GM20000 (cell line): ENCODE data around the gene ALDH9A1.

Source experiments
- DNase-seq: peaks from one replicate; pipeline ENCODE4 v3.0.0; 2012; ENCODE audit warnings: low spot score
- TF ChIP-seq, protein P1 (sequence below): IDR thresholded peaks from 2 replicates; pipeline ENCODE4 v1.5.1; 2012; ENCODE audit warnings: mild to moderate bottlenecking, control low read depth; ENCODE audit errors: extremely low read depth, missing control alignments

ALDH9A1 gene

DNA sequence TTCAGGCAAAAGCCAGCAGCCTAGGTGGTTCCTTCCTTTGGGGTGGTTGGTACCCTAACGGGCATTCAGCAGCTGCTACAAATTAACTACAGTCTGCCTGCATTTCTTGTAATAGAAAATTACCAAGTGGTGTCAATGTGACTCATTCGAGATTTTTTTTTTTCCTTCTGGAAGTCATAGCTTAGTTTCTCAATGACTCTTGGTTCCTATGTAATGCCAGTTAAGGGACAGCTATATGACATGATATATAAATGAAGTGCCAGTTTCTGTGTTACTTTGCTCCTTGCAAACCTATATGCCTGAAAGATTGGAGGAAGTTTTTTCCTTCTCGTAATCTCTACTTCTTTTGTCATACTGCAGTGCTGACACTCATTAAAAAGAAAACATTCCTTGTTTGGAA lies 64.7 kb downstream of the ALDH9A1 start:
- TF ChIP-seq, protein P1, sequence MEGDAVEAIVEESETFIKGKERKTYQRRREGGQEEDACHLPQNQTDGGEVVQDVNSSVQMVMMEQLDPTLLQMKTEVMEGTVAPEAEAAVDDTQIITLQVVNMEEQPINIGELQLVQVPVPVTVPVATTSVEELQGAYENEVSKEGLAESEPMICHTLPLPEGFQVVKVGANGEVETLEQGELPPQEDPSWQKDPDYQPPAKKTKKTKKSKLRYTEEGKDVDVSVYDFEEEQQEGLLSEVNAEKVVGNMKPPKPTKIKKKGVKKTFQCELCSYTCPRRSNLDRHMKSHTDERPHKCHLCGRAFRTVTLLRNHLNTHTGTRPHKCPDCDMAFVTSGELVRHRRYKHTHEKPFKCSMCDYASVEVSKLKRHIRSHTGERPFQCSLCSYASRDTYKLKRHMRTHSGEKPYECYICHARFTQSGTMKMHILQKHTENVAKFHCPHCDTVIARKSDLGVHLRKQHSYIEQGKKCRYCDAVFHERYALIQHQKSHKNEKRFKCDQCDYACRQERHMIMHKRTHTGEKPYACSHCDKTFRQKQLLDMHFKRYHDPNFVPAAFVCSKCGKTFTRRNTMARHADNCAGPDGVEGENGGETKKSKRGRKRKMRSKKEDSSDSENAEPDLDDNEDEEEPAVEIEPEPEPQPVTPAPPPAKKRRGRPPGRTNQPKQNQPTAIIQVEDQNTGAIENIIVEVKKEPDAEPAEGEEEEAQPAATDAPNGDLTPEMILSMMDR: no peak
- no peak for DNase-seq

GRCh38 chr1:165632491-165632890 lies 65.9 kb downstream of the ALDH9A1 start:
- TF ChIP-seq, protein P1: no peak
- no peak for DNase-seq

DNA sequence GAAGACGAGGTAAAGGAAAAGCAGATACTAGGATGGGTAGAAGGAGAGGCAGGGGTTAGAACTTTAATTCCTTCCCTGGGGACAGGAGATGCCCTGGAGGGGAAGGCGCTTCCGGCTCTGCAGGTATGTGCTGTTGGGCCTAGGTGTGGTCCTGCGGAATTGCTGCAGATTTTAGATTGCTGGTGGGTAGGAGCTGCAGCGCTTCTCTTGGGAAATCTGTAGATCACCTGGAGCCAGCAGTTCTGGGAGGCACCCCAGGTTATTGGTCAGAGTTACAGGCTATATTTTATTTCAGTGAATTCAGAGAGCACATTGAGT lies 66.3 kb downstream of the ALDH9A1 start:
- DNase-seq: no peak
- TF ChIP-seq, protein P1: no peak

- TF ChIP-seq, protein P1: no peak
- peak; percentile 32 for DNase-seq
Measured at GRCh38 chr1:165631342-165632151, 66.8 kb downstream of the ALDH9A1 start.

DNA sequence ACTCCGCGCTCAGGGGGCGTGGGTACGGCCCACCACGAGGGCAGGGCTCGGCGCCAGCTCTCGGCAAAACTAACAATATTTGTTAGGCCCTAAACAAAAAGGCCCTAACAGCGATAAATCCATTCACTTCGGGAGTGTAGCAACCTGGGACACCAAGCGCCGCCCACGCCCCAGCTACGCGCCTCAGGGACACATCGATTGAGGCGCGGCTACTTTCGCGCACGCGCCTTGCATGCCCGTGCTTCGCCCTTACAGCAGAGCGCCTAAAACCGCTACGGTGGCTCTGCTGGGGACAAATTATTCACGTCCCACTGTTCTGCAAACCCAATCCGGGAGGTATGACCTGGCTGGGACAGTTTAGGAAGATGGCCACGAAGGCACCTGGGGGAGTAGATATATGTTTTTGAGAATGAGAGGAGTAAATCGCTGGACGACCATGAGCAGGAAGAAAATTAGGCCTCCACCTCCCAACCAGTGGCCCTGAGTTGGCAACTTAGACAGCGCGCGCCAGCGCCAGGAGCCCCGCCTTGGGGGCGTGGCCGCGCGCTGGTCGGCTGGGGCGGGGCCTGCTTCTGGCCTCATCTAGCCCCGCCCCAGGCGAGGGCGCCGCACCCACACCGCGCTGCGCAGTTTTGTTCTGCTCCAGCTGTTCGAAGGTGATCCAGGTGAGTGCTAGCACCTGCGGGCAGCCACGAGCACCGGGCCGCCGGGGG lies 67.6 kb downstream of the ALDH9A1 start, which contains the start of gene MGST3:
MGST3 (plus strand) TSS at position 606 of the 713 bp plus-strand sequence. CDS start 18,614 bp downstream, outside the sequence.
- peak; percentile 90 for DNase-seq
- TF ChIP-seq, protein P1: no peak

GRCh38 chr1:165629848-165630628 lies 68.3 kb downstream of the ALDH9A1 start:
- TF ChIP-seq, protein P1: no peak
- no peak for DNase-seq
